Endothelial cell of umbilical vein (primary cell): ENCODE measurements around the gene SCYGR7. TPM values are rescaled to one million over a fixed set of nuclear protein-coding genes. Genes with fewer than 3 reads are reported as not detected.

Source experiments
- BruUV-seq: library from RNA; stranded (reverse); fragments of 400-500 nt; replicated peaks from 2 replicates; lab custom pipeline; 2021; lab: Mats Ljungman, UMichigan
- CTCF ChIA-PET: fragments of 300-600, 350-600 bp; sonication (Branson Sonifier 250); formaldehyde crosslinking; loops from one replicate; lab custom pipeline; 2021; ENCODE audit warnings: antibody characterized with exemption, inconsistent platforms; lab: Charles Lee
- POLR2A ChIA-PET: fragments of 300-600, 350-600 bp; sonication (Branson Sonifier 250); formaldehyde crosslinking; loops from one replicate; lab custom pipeline; 2021; ENCODE audit warnings: antibody characterized with exemption, inconsistent platforms; lab: Charles Lee
- DNase-seq: peaks from one replicate; pipeline ENCODE4 v3.0.0-alpha.2; 2011; ENCODE audit warnings: low read depth, low spot score
- FAIRE-seq: peaks from 2 replicates; lab custom pipeline; 2011; peaks lifted over from hg19 to GRCh38; lab: Jason Lieb, UNC
- H2AFZ ChIP-seq: 2 replicates; pipeline ENCODE4 v1.6.0; 2012; ENCODE audit warnings: low read depth, low read length, control low read depth, inconsistent platforms
- H3K27ac ChIP-seq: 2 replicates; pipeline ENCODE4 v1.5.1; 2011; ENCODE audit warnings: low read depth, mild to moderate bottlenecking, control low read depth, low read length, moderate library complexity; ENCODE audit not compliant: insufficient read depth
- H3K27me3 ChIP-seq, 2 experiments: 2 replicates each; pipeline versions ENCODE4 v1.6.0 to v1.6.1; 2011; ENCODE audit warnings: low read length in 2 of 2, mixed read lengths in 1 of 2; ENCODE audit not compliant: control insufficient read depth in 2 of 2, insufficient read depth in 2 of 2
- H3K36me3 ChIP-seq, 2 experiments: 2 replicates in 1 of 2; 3 replicates in 1 of 2; pipeline ENCODE4 v1.5.1; 2011; ENCODE audit warnings: low read length in 2 of 2, mild to moderate bottlenecking in 1 of 2, moderate library complexity in 1 of 2; ENCODE audit not compliant: control insufficient read depth in 2 of 2, insufficient read depth in 2 of 2; ENCODE audit errors: extremely low read depth in 1 of 2
- H3K4me1 ChIP-seq: 3 replicates; pipeline ENCODE4 v1.5.1; 2011; ENCODE audit warnings: mild to moderate bottlenecking, low read length; ENCODE audit not compliant: control insufficient read depth, insufficient read depth; ENCODE audit errors: extremely low read depth
- H3K4me2 ChIP-seq: 2 replicates; pipeline ENCODE4 v1.6.1; 2011; ENCODE audit warnings: low read length, control low read depth, mixed read lengths; ENCODE audit not compliant: insufficient read depth
- H3K4me3 ChIP-seq, 3 experiments: fragments of 200-600 bp in 1 of 3; sonication (generic), shearing (Covaris generic) in 1 of 3; replicated peaks in 1 of 3; 2 replicates each; pipeline ENCODE4 v1.5.1; 2011 to 2016; ENCODE audit warnings: control low read depth in 3 of 3, low read length in 3 of 3, mild to moderate bottlenecking in 2 of 3, inconsistent platforms in 1 of 3, low read depth in 1 of 3, moderate library complexity in 1 of 3; ENCODE audit not compliant: insufficient read depth in 1 of 3
- H3K79me2 ChIP-seq: 2 replicates; pipeline ENCODE4 v1.6.0; 2012; ENCODE audit warnings: low read length, inconsistent platforms; ENCODE audit not compliant: control insufficient read depth, insufficient read depth
- H3K9ac ChIP-seq: replicated peaks from 2 replicates; pipeline ENCODE3; 2011; ENCODE audit warnings: low read length, control low read depth; ENCODE audit not compliant: insufficient read depth; ENCODE audit errors: extremely low read depth
- H3K9me1 ChIP-seq: replicated peaks from 3 replicates; pipeline ENCODE4 v1.6.0; 2011; ENCODE audit warnings: mild to moderate bottlenecking, low read length; ENCODE audit not compliant: control insufficient read depth, insufficient read depth; ENCODE audit errors: extremely low read depth
- H3K9me3 ChIP-seq: replicated peaks from 2 replicates; pipeline ENCODE4 v1.5.1; 2012; ENCODE audit warnings: low read length, inconsistent platforms; ENCODE audit not compliant: control insufficient read depth, insufficient read depth
- H4K20me1 ChIP-seq: replicated peaks from 2 replicates; pipeline ENCODE3; 2011; ENCODE audit warnings: mild to moderate bottlenecking, low read length; ENCODE audit not compliant: control insufficient read depth, insufficient read depth; ENCODE audit errors: extremely low read depth
- CTCF ChIP-seq, 2 donors: IDR thresholded peaks; 1 replicate in 1 of 2; 2 replicates in 1 of 2; pipeline ENCODE4 v1.5.1; 2011; ENCODE audit warnings: low read length in 2 of 2, mild to moderate bottlenecking in 2 of 2, moderate library complexity in 2 of 2, control low read depth in 1 of 2, inconsistent platforms in 1 of 2, low read depth in 1 of 2; ENCODE audit not compliant: insufficient read depth in 1 of 2; ENCODE audit errors: extremely low read depth in 1 of 2
- EZH2 ChIP-seq: IDR thresholded peaks from 2 replicates; pipeline ENCODE4 v1.6.1; 2012; ENCODE audit warnings: borderline replicate concordance, low read depth, mild to moderate bottlenecking, moderate library complexity, low read length, inconsistent platforms; ENCODE audit not compliant: severe bottlenecking
- FOS ChIP-seq: IDR thresholded peaks from 2 replicates; pipeline ENCODE4 v1.6.1; 2011; ENCODE audit warnings: mild to moderate bottlenecking, low read length, moderate library complexity, borderline replicate concordance; ENCODE audit not compliant: insufficient read depth
- GATA2 ChIP-seq: IDR thresholded peaks from 2 replicates; pipeline ENCODE4 v1.7.0; 2011; ENCODE audit warnings: low read depth, mild to moderate bottlenecking, moderate library complexity, mixed read lengths, low read length; ENCODE audit not compliant: insufficient read length, insufficient read depth
- JUN ChIP-seq: IDR thresholded peaks from 2 replicates; pipeline ENCODE4 v1.6.1; 2011; ENCODE audit warnings: borderline replicate concordance, low read depth; ENCODE audit not compliant: insufficient read length, insufficient read depth
- MAX ChIP-seq: IDR thresholded peaks from 2 replicates; pipeline ENCODE4 v1.6.1; 2011; ENCODE audit not compliant: insufficient read depth, insufficient read length
- MYC ChIP-seq: IDR thresholded peaks from one replicate; pipeline ENCODE4 v1.6.1; 2011; ENCODE audit warnings: mild to moderate bottlenecking, low read depth, low read length
- POLR2A ChIP-seq: IDR thresholded peaks from 2 replicates; pipeline ENCODE4 v1.6.1; 2012; ENCODE audit warnings: low read depth, mild to moderate bottlenecking, control low read depth, low read length
- POLR2AphosphoS5 ChIP-seq: IDR thresholded peaks from 2 replicates; pipeline ENCODE4 v1.6.1; 2012; ENCODE audit warnings: low read depth, mild to moderate bottlenecking, control low read depth, low read length, moderate library complexity; ENCODE audit not compliant: insufficient read depth
- dilution Hi-C: fragments of 300-500 bp; cut with MboI; formaldehyde crosslinking; loops from one replicate; pipeline ENCODE4 v1.15.0; 2019; ENCODE audit warnings: low sequenced_read_pairs; ENCODE audit not compliant: extremely low pct_ligation_motif_present
- intact Hi-C: fragments of 100-400 bp; cut with micrococcal nuclease; formaldehyde crosslinking; loops from one replicate; pipeline ENCODE4 v1.10.0; 2022
- polyA plus RNA-seq, 4 experiments: library from polyadenylated mRNA; depleted of rRNA in 3 of 4; stranded (reverse) in 3 of 4; unstranded in 1 of 4; fragments of >200 nt; gene quantifications; 2 replicates each; pipeline versions ENCODE4 v1.2.1 to v1.2.3, GENCODE V29; 2011 to 2012; ENCODE audit warnings: missing spikeins in 1 of 4
- total RNA-seq: library from RNA; stranded (reverse); gene quantifications from 2 replicates; pipeline ENCODE4 v1.2.3, GENCODE V29; 2021

The SCYGR7 gene
- total and polyA plus RNA-seq, 2 donors (not counting 3 experiments of a cell fraction or from before 2014, with no cell fraction given): not detected

GRCh38 chr2:227703280-227703732 lies 24.8 kb upstream of the SCYGR7 start:
- Histone ChIP-seq H3K36me3 (no peaks in the 10 kb centered on the region), H3K9me1 (no peaks in the 10 kb centered on the region), H3K4me2 (no peak overlapping the region), H3K4me3 (no peak overlapping the region), H3K79me2 (no peaks in the 10 kb centered on the region), H4K20me1 (no peaks in the 10 kb centered on the region), H2AFZ (no peak overlapping the region), H3K9ac (no peak overlapping the region), H3K27ac (no peak overlapping the region), H3K27me3 (no peaks in the 10 kb centered on the region), H3K9me3 (no peaks in the 10 kb centered on the region), H3K4me1 (no peaks in the 10 kb centered on the region)
- FAIRE-seq (no peak), DNase-seq (no peak)
- ChIA-PET CTCF (no interaction called here), POLR2A (no interaction called here)
- intact Hi-C loops (no loop called here), dilution Hi-C loops (no loop called here)
- TF ChIP-seq EZH2 (no peak), CTCF (IDR thresholded peaks at IDR 0.05; ENCODE audit: extremely low read depth in 1 of 2, insufficient read depth in 1 of 2, low read depth in 1 of 2, low read length in 2 of 2) (no peak), FOS (no peak), POLR2AphosphoS5 (no peak), MAX (no peak), GATA2 (no peak), POLR2A (no peak), MYC (no peak), JUN (no peak)
- no TSS peak for BruUV-seq
